Measurements from ENCODE around the gene MT1G.

Gene MT1G

GRCh38 chr16:56702836-56703235, 35.0 kb upstream of the MT1G start:
- Histone ChIP-seq H4K20me1 (ENCODE audit: insufficient read depth, low read length) (no peaks in the 10 kb centered on the region), H3K36me3 (ENCODE audit: insufficient read depth, low read length) (no peaks in the 10 kb centered on the region), H3K27ac (ENCODE audit: low read depth, low read length, poor library complexity, severe bottlenecking) (no peak overlapping the region), H3K9me3 (ENCODE audit: low read length) (0 out of 2 replicates have a peak, but pooled peaks cover under 1% of the 10 kb centered on the region), H3K4me2 (ENCODE audit: low read length) (no peak overlapping the region), H3K9me2 (ENCODE audit: low read depth, low read length) (no peaks in the 10 kb centered on the region), H3K79me2 (ENCODE audit: insufficient read depth, low read length) (no peaks in the 10 kb centered on the region), H3K4me1 (ENCODE audit: insufficient read depth, low read length, severe bottlenecking) (no peaks in the 10 kb centered on the region), H2AFZ (ENCODE audit: low read length) (no peak overlapping the region), H3F3A (ENCODE audit: insufficient read depth, low read length) (no peaks in the 10 kb centered on the region), H3K27me3 (ENCODE audit: insufficient read depth, low read length) (no peaks in the 10 kb centered on the region; the same call in 1 of the 2 replicates), H3K9ac (ENCODE audit: low read length) (no peak overlapping the region), H3K4me3 (ENCODE audit: low read depth, low read length, poor library complexity, severe bottlenecking) (no peak overlapping the region)
- TF ChIP-seq EZH2 (IDR thresholded peaks at IDR 0.05; ENCODE audit: borderline replicate concordance, low read length): no peak
- TF ChIP-seq, protein P1, sequence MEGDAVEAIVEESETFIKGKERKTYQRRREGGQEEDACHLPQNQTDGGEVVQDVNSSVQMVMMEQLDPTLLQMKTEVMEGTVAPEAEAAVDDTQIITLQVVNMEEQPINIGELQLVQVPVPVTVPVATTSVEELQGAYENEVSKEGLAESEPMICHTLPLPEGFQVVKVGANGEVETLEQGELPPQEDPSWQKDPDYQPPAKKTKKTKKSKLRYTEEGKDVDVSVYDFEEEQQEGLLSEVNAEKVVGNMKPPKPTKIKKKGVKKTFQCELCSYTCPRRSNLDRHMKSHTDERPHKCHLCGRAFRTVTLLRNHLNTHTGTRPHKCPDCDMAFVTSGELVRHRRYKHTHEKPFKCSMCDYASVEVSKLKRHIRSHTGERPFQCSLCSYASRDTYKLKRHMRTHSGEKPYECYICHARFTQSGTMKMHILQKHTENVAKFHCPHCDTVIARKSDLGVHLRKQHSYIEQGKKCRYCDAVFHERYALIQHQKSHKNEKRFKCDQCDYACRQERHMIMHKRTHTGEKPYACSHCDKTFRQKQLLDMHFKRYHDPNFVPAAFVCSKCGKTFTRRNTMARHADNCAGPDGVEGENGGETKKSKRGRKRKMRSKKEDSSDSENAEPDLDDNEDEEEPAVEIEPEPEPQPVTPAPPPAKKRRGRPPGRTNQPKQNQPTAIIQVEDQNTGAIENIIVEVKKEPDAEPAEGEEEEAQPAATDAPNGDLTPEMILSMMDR (IDR thresholded peaks at IDR 0.05; ENCODE audit: low read length): no peak

DNA sequence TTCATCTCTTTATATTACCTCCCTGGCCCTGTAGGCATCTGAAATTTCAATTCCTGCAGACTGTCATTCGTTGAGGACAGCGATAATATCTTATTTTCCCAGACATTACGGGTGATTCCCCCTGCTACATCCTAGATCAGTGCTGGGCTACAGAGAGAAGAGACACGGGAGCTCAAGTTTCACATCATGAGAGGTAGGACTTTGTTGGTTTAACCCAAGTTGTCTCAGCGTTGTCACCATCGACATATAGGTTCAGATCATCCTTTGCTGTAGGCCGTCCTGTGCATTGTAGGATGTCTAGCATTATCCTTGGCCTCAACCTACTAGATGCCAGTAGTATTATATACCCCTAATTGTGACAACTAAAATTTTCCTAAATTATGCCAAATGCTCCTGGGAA, 33.7 kb upstream of the MT1G start:
- Histone ChIP-seq H2AFZ (ENCODE audit: low read length) (peak overlapping the region; percentile 15; the same call in 1 of the 2 replicates), H3F3A (ENCODE audit: insufficient read depth, low read length) (no peaks in the 10 kb centered on the region), H3K9ac (ENCODE audit: low read length) (no peak overlapping the region)

GRCh38 chr16:56700631-56701030, 32.8 kb upstream of the MT1G start:
- H3K4me3 ChIP-seq (ENCODE audit: low read depth, low read length, poor library complexity, severe bottlenecking): no peak overlapping the region
- no peaks in the 10 kb centered on the region; the same call in 1 of the 2 replicates for H3K36me3 ChIP-seq (ENCODE audit: insufficient read depth, low read length)
- H2AFZ ChIP-seq (ENCODE audit: low read length): no peak overlapping the region
- H3K27me3 ChIP-seq (ENCODE audit: insufficient read depth, low read length): peaks cover 1% of the 10 kb centered on the region; the same call in 1 of the 2 replicates
- no peaks in the 10 kb centered on the region for H4K20me1 ChIP-seq (ENCODE audit: insufficient read depth, low read length)
- H3K27ac ChIP-seq (ENCODE audit: low read depth, low read length, poor library complexity, severe bottlenecking): no peak overlapping the region
- H3F3A ChIP-seq (ENCODE audit: insufficient read depth, low read length): no peaks in the 10 kb centered on the region
- H3K4me1 ChIP-seq (ENCODE audit: insufficient read depth, low read length, severe bottlenecking): no peaks in the 10 kb centered on the region
- 0 out of 2 replicates have a peak, but pooled peaks cover 5% of the 10 kb centered on the region for H3K9me3 ChIP-seq (ENCODE audit: low read length)
- H3K9me2 ChIP-seq (ENCODE audit: low read depth, low read length): no peaks in the 10 kb centered on the region
- H3K79me2 ChIP-seq (ENCODE audit: insufficient read depth, low read length): no peaks in the 10 kb centered on the region
- no peak overlapping the region for H3K4me2 ChIP-seq (ENCODE audit: low read length)
- TF ChIP-seq, protein P1 (IDR thresholded peaks at IDR 0.05; ENCODE audit: low read length): no peak
- no peak for TF ChIP-seq EZH2 (IDR thresholded peaks at IDR 0.05; ENCODE audit: borderline replicate concordance, low read length)
- no peak overlapping the region for H3K9ac ChIP-seq (ENCODE audit: low read length)

More for the DNA sequence above, 33.7 kb upstream of the MT1G start:
- no peaks in the 10 kb centered on the region for H3K9me2 ChIP-seq (ENCODE audit: low read depth, low read length)
- TF ChIP-seq, protein P1 (IDR thresholded peaks at IDR 0.05; ENCODE audit: low read length): no peak
- no peak for TF ChIP-seq EZH2 (IDR thresholded peaks at IDR 0.05; ENCODE audit: borderline replicate concordance, low read length)
- no peaks in the 10 kb centered on the region; the same call in 1 of the 2 replicates for H3K27me3 ChIP-seq (ENCODE audit: insufficient read depth, low read length)
- no peaks in the 10 kb centered on the region for H4K20me1 ChIP-seq (ENCODE audit: insufficient read depth, low read length)
- H3K36me3 ChIP-seq (ENCODE audit: insufficient read depth, low read length): no peaks in the 10 kb centered on the region; the same call in 1 of the 2 replicates
- H3K79me2 ChIP-seq (ENCODE audit: insufficient read depth, low read length): no peaks in the 10 kb centered on the region
- no peak overlapping the region for H3K27ac ChIP-seq (ENCODE audit: low read depth, low read length, poor library complexity, severe bottlenecking)
- H3K4me2 ChIP-seq (ENCODE audit: low read length): no peak overlapping the region
- H3K4me1 ChIP-seq (ENCODE audit: insufficient read depth, low read length, severe bottlenecking): no peaks in the 10 kb centered on the region
- H3K9me3 ChIP-seq (ENCODE audit: low read length): 0 out of 2 replicates have a peak, but pooled peaks cover 5% of the 10 kb centered on the region
- H3K4me3 ChIP-seq (ENCODE audit: low read depth, low read length, poor library complexity, severe bottlenecking): no peak overlapping the region

Measured in OCI-LY1 (cell line).